Measurements from ENCODE around the gene ITGA2.

GRCh38 chr5:53009816-53010215, 20.7 kb downstream of the ITGA2 start:
- no peak for TF ChIP-seq NR2C2 (CRISPR knock-in tag; IDR thresholded peaks at IDR 0.05)
- TF ChIP-seq NR2C2 (tag; IDR thresholded peaks at IDR 0.05) = no peak
- no peak for TF ChIP-seq MAZ (CRISPR knock-in tag; conservative IDR thresholded peaks at IDR 0.05 in 1 of 2, IDR thresholded peaks at IDR 0.05 in 1 of 2)
- no peak for TF ChIP-seq RBBP5 (IDR thresholded peaks at IDR 0.05; ENCODE audit: borderline replicate concordance, insufficient read depth, low read length, poor library complexity, severe bottlenecking)
- TF ChIP-seq POLR2A (conservative IDR thresholded peaks at IDR 0.05) = no peak
- no peak for TF ChIP-seq ARID3A (IDR thresholded peaks at IDR 0.05; ENCODE audit: borderline replicate concordance, low read depth, low read length)
- TF ChIP-seq ESRRA (IDR thresholded peaks at IDR 0.05; ENCODE audit: borderline replicate concordance, low read depth) = no peak
- no peak for TF ChIP-seq POU5F1 (IDR thresholded peaks at IDR 0.05; ENCODE audit: borderline replicate concordance, low read depth, low read length, partially characterized antibody)
- no peak for TF ChIP-seq JUN (IDR thresholded peaks at IDR 0.05; ENCODE audit: borderline replicate concordance, low read depth, low read length)
- no peak for TF ChIP-seq JUN (CRISPR knock-in tag; IDR thresholded peaks at IDR 0.05; ENCODE audit: borderline replicate concordance)
- no peak for TF ChIP-seq HDGF (IDR thresholded peaks at IDR 0.05)
- TF ChIP-seq CEBPB (tag; IDR thresholded peaks at IDR 0.05) = no peak
- no peak for TF ChIP-seq GABPA (tag; conservative IDR thresholded peaks at IDR 0.05; ENCODE audit: low read depth)
- TF ChIP-seq IRF2 (CRISPR knock-in tag; IDR thresholded peaks at IDR 0.05) = no peak

Measured in K562 (cell line).